ENCODE results near the gene SLAIN1.

SLAIN1 gene

GRCh38 chr13:77715233-77715891 lies 17.9 kb downstream of the SLAIN1 start:
- no peak for DNase-seq

GRCh38 chr13:77716692-77717091 lies 19.2 kb downstream of the SLAIN1 start:
- DNase-seq, result no peak

- DNase-seq, result no peak
Measured at GRCh38 chr13:77717508-77717907, 20.0 kb downstream of the SLAIN1 start.

- DNase-seq, result no peak
Measured at GRCh38 chr13:77719128-77719527, 21.6 kb downstream of the SLAIN1 start.

GRCh38 chr13:77720988-77721387 lies 23.5 kb downstream of the SLAIN1 start:
- no peak for DNase-seq

GRCh38 chr13:77724092-77724491 lies 26.6 kb downstream of the SLAIN1 start:
- no peak for DNase-seq

- DNase-seq, result no peak
Measured at GRCh38 chr13:77725071-77725470, 27.6 kb downstream of the SLAIN1 start.

GRCh38 chr13:77728265-77729125 lies 31.0 kb downstream of the SLAIN1 start:
- no peak for DNase-seq

- no peak for DNase-seq
Measured at GRCh38 chr13:77729502-77730221, 32.2 kb downstream of the SLAIN1 start.

- no peak for DNase-seq
Measured at GRCh38 chr13:77730572-77730971, 33.1 kb downstream of the SLAIN1 start.

GRCh38 chr13:77732287-77732686 lies 34.8 kb downstream of the SLAIN1 start:
- no peak for DNase-seq

GRCh38 chr13:77733674-77734073 lies 36.2 kb downstream of the SLAIN1 start:
- DNase-seq, result no peak

GRCh38 chr13:77737583-77738200 lies 40.2 kb downstream of the SLAIN1 start:
- DNase-seq, result no peak

GRCh38 chr13:77740097-77740735 lies 42.7 kb downstream of the SLAIN1 start:
- DNase-seq, result no peak

- no peak for DNase-seq
Measured at GRCh38 chr13:77740931-77741596, 43.6 kb downstream of the SLAIN1 start.

- DNase-seq, result no peak
Measured at GRCh38 chr13:77741597-77741972, 44.1 kb downstream of the SLAIN1 start.

GRCh38 chr13:77742801-77743200 lies 45.3 kb downstream of the SLAIN1 start:
- no peak for DNase-seq

GRCh38 chr13:77745784-77746183 lies 48.3 kb downstream of the SLAIN1 start:
- no peak for DNase-seq

- no peak for DNase-seq
Measured at GRCh38 chr13:77749344-77749880, 51.9 kb downstream of the SLAIN1 start.

GRCh38 chr13:77751513-77752456 lies 54.3 kb downstream of the SLAIN1 start:
- DNase-seq, result peak; percentile 29

Measured in activated T-cell treated with anti-CD3 and anti-CD28 coated beads for 4 hours (primary cell).